Measurements from ENCODE around the gene ARL15.

Gene ARL15

GRCh38 chr5:54109626-54110330, 200.6 kb downstream of the ARL15 start:
- no peak overlapping the region for H3K27ac ChIP-seq (ENCODE audit: low read length)
- no peaks in the 10 kb centered on the region for H3K79me2 ChIP-seq (ENCODE audit: low read length)
- H3K36me3 ChIP-seq (replicated peaks; ENCODE audit: low read depth, low read length) = no peaks in the 10 kb centered on the region
- no peak overlapping the region for H3K4me3 ChIP-seq (ENCODE audit: low read length)
- no peaks in the 10 kb centered on the region for H4K20me1 ChIP-seq (ENCODE audit: insufficient read depth, low read length)
- TF ChIP-seq EZH2phosphoT487 (IDR thresholded peaks at IDR 0.05; ENCODE audit: low read depth) = no peak
- TF ChIP-seq CTCF (IDR thresholded peaks at IDR 0.05; ENCODE audit: low read depth, low read length) = no peak
- H3K4me2 ChIP-seq (ENCODE audit: low read length) = no peak overlapping the region
- no peaks in the 10 kb centered on the region for H3K4me1 ChIP-seq (ENCODE audit: low read length)
- no peak overlapping the region for H2AFZ ChIP-seq (ENCODE audit: low read depth, low read length)
- H3K9ac ChIP-seq (ENCODE audit: low read length) = no peak overlapping the region
- H3K9me3 ChIP-seq (ENCODE audit: insufficient read depth, low read length) = no peaks in the 10 kb centered on the region
- no peaks in the 10 kb centered on the region for H3K27me3 ChIP-seq (ENCODE audit: low read depth, low read length)

GRCh38 chr5:54108136-54108535, 202.2 kb downstream of the ARL15 start:
- Histone ChIP-seq H3K4me1 (ENCODE audit: low read length) (no peaks in the 10 kb centered on the region), H2AFZ (ENCODE audit: low read depth, low read length) (no peak overlapping the region), H3K27me3 (ENCODE audit: low read depth, low read length) (no peaks in the 10 kb centered on the region), H3K9ac (ENCODE audit: low read length) (no peak overlapping the region), H3K36me3 (replicated peaks; ENCODE audit: low read depth, low read length) (no peaks in the 10 kb centered on the region), H3K9me3 (ENCODE audit: insufficient read depth, low read length) (no peaks in the 10 kb centered on the region), H3K79me2 (ENCODE audit: low read length) (no peaks in the 10 kb centered on the region), H3K4me3 (ENCODE audit: low read length) (no peak overlapping the region), H4K20me1 (ENCODE audit: insufficient read depth, low read length) (no peaks in the 10 kb centered on the region), H3K27ac (ENCODE audit: low read length) (no peak overlapping the region), H3K4me2 (ENCODE audit: low read length) (no peak overlapping the region)
- TF ChIP-seq EZH2phosphoT487 (IDR thresholded peaks at IDR 0.05; ENCODE audit: low read depth) (no peak), CTCF (IDR thresholded peaks at IDR 0.05; ENCODE audit: low read depth, low read length) (no peak)

GRCh38 chr5:54103871-54104270, 206.5 kb downstream of the ARL15 start:
- H3K36me3 ChIP-seq (replicated peaks; ENCODE audit: low read depth, low read length) = no peaks in the 10 kb centered on the region
- H3K4me1 ChIP-seq (ENCODE audit: low read length) = 0 out of 2 replicates have a peak, but pooled peaks cover 3% of the 10 kb centered on the region
- no peak overlapping the region for H3K4me3 ChIP-seq (ENCODE audit: low read length)
- H3K27me3 ChIP-seq (ENCODE audit: low read depth, low read length) = peaks cover 3% of the 10 kb centered on the region; the same call in 1 of the 2 replicates
- no peaks in the 10 kb centered on the region for H3K9me3 ChIP-seq (ENCODE audit: insufficient read depth, low read length)
- no peak overlapping the region for H3K4me2 ChIP-seq (ENCODE audit: low read length)
- H4K20me1 ChIP-seq (ENCODE audit: insufficient read depth, low read length) = no peaks in the 10 kb centered on the region
- H3K79me2 ChIP-seq (ENCODE audit: low read length) = no peaks in the 10 kb centered on the region
- TF ChIP-seq CTCF (IDR thresholded peaks at IDR 0.05; ENCODE audit: low read depth, low read length) = no peak
- no peak for TF ChIP-seq EZH2phosphoT487 (IDR thresholded peaks at IDR 0.05; ENCODE audit: low read depth)
- H3K9ac ChIP-seq (ENCODE audit: low read length) = no peak overlapping the region
- no peak overlapping the region for H2AFZ ChIP-seq (ENCODE audit: low read depth, low read length)
- H3K27ac ChIP-seq (ENCODE audit: low read length) = no peak overlapping the region

GRCh38 chr5:54098267-54098666, 212.1 kb downstream of the ARL15 start:
- H3K27ac ChIP-seq (ENCODE audit: low read length) = no peak overlapping the region
- no peak overlapping the region for H3K4me3 ChIP-seq (ENCODE audit: low read length)
- no peaks in the 10 kb centered on the region for H3K36me3 ChIP-seq (replicated peaks; ENCODE audit: low read depth, low read length)
- H3K9ac ChIP-seq (ENCODE audit: low read length) = no peak overlapping the region
- no peaks in the 10 kb centered on the region for H3K9me3 ChIP-seq (ENCODE audit: insufficient read depth, low read length)
- H3K79me2 ChIP-seq (ENCODE audit: low read length) = no peaks in the 10 kb centered on the region
- no peaks in the 10 kb centered on the region for H4K20me1 ChIP-seq (ENCODE audit: insufficient read depth, low read length)
- peaks cover 7% of the 10 kb centered on the region; the same call in 1 of the 2 replicates for H3K4me1 ChIP-seq (ENCODE audit: low read length)
- TF ChIP-seq CTCF (IDR thresholded peaks at IDR 0.05; ENCODE audit: low read depth, low read length) (no peak), EZH2phosphoT487 (IDR thresholded peaks at IDR 0.05; ENCODE audit: low read depth) (no peak)
- no peak overlapping the region for H2AFZ ChIP-seq (ENCODE audit: low read depth, low read length)
- no peak overlapping the region for H3K4me2 ChIP-seq (ENCODE audit: low read length)
- H3K27me3 ChIP-seq (ENCODE audit: low read depth, low read length) = peaks cover 5% of the 10 kb centered on the region; the same call in 1 of the 2 replicates

Measured in OCI-LY3 (cell line).